Psoas muscle (tissue), 8 donors: ENCODE measurements around the gene CAPN14. TPM values are rescaled to one million over a fixed set of nuclear protein-coding genes. Genes with fewer than 3 reads are reported as not detected.

Experiments used
- ATAC-seq, 4 donors: fragments of 200-7000 bp; cut with Tn5 transposase; one replicate each; pipeline ENCODE4 v1.9.1; 2020; ENCODE audit warnings: moderate library complexity in 3 of 4, mild to moderate bottlenecking in 2 of 4
- DNase-seq, 2 donors: peaks; one replicate each; pipeline ENCODE4 v3.0.0-alpha.2; 2020
- H3K27ac ChIP-seq: fragments of 200-600 bp; one replicate; pipeline ENCODE4 v1.8.0; 2022
- H3K27me3 ChIP-seq, 3 donors: fragments of 200-600 bp in 1 of 3; one replicate each; pipeline versions ENCODE4 v1.6.1 to v1.8.0; 2013 to 2022; ENCODE audit warnings: low read length in 2 of 3, mild to moderate bottlenecking in 2 of 3, moderate library complexity in 1 of 3; ENCODE audit not compliant: insufficient read depth in 3 of 3
- H3K36me3 ChIP-seq, 2 donors: fragments of 200-600 bp in 1 of 2; one replicate each; pipeline versions ENCODE4 v1.6.1 to v1.8.0; 2013 to 2022; ENCODE audit warnings: low read depth in 1 of 2, mild to moderate bottlenecking in 1 of 2, moderate library complexity in 1 of 2; ENCODE audit not compliant: insufficient read depth in 1 of 2
- H3K4me1 ChIP-seq: fragments of 200-600 bp; one replicate; pipeline ENCODE4 v1.8.0; 2022
- H3K4me3 ChIP-seq: fragments of 200-600 bp; one replicate; pipeline ENCODE4 v1.8.0; 2022; ENCODE audit warnings: mild to moderate bottlenecking
- H3K9me3 ChIP-seq: fragments of 200-600 bp; one replicate; pipeline ENCODE4 v1.8.0; 2022
- whole genome bisulfite sequencing, 3 donors: extraction: QIAGEN DNeasy Blood & Tissue Kit; methylation state at CpG; one replicate each; pipeline versions ENCODE4 v1.1.6 to v1.1.7; 2013; 5-methylcytosine and 5-hydroxymethylcytosine counted together
- intact Hi-C, 2 donors: fragments of 100-400 bp; cut with DNase I; formaldehyde crosslinking; loops; one replicate each; pipeline versions ENCODE4 v1.11.0 to v1.14.2; 2022
- polyA plus RNA-seq, 3 donors: library from polyadenylated mRNA; stranded (reverse); fragments of 200-250 nt; gene quantifications; one replicate each; pipeline ENCODE4 v1.2.3, GENCODE V29; 2013
- total RNA-seq, 4 donors: library from RNA; stranded (reverse); fragmentation: NEBNext Ultra II Directional in 2 of 4; extraction: Animal tissue kit (Norgen Biotek cat#: 25700) in 2 of 4; gene quantifications; one replicate each; pipeline versions ENCODE4 v1.2.1 to v1.2.4, GENCODE V29; 2021 to 2023
- TF ChIP-seq, protein P1 (sequence below): fragments of 200-600 bp; IDR thresholded peaks from one replicate; pipeline ENCODE4 v1.8.0; 2022; ENCODE audit warnings: antibody characterized with exemption
- donor health status: healthy with polysubstance abuse.
- donor health status: DM: no; HTN: no; CAD: no; lungs with moderate emphysema.
- donor health status: Bipolar disorder and iron deficiency.
- donor health status: healthy.
- donor health status: DM: yes; HTN: yes; CAD: no.
- donor health status: DM: no; HTN: no; CAD: no.
- donor health status: DM: no; HTN: no; CAD: no.
- donor health status: DM: yes; HTN: yes; CAD: no.

The CAPN14 gene
- total and polyA plus RNA-seq, 7 donors: 0.01 to 0.13 (median 0.03) TPM; not detected in 3

DNA sequence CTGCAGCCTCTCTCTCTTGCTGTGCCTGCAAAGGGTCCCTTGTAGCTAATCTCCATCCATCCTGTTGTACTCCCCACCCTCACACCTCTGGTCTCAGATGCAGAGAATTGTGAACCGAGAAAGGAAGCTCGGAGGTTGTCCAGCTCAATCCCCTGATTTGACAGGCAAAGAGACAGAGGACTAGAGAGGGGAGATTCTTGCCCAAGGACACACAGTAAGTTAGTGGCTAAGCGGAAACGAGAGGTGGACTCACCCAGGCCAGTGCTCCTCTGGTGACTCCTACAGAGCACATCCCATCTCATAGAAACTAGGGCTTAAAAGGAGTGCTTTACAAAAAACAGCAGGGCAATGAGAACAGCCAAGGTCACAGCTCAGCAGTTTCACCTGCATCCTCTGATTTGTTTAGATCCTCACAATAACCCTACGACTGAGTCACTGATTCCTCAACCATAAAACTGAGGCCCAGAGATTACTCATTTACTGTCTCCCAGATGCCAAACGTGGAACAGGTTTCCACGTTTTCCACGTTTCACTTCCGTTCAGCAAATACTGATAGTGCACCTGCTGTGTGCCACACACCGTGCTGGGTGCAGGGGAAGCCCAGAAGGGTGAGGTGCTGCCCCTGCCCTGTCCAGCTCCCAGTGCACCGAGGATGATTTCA is 38.7 kb upstream of the CAPN14 start:
- H3K27ac ChIP-seq: no peak overlapping the region
- ATAC-seq (no peak), DNase-seq (no peak)
- no peaks in the 10 kb centered on the region for H3K9me3 ChIP-seq
- intact Hi-C loops: no loop called here
- WGBS, 3 donors: 88 to 91% (median 89%) methylated on average over 11 of the region's 11 CpGs
- no peak overlapping the region for H3K4me3 ChIP-seq
- H3K36me3 ChIP-seq: peaks cover 0 to 2% of the 10 kb centered on the region in 2 donors
- TF ChIP-seq, protein P1, sequence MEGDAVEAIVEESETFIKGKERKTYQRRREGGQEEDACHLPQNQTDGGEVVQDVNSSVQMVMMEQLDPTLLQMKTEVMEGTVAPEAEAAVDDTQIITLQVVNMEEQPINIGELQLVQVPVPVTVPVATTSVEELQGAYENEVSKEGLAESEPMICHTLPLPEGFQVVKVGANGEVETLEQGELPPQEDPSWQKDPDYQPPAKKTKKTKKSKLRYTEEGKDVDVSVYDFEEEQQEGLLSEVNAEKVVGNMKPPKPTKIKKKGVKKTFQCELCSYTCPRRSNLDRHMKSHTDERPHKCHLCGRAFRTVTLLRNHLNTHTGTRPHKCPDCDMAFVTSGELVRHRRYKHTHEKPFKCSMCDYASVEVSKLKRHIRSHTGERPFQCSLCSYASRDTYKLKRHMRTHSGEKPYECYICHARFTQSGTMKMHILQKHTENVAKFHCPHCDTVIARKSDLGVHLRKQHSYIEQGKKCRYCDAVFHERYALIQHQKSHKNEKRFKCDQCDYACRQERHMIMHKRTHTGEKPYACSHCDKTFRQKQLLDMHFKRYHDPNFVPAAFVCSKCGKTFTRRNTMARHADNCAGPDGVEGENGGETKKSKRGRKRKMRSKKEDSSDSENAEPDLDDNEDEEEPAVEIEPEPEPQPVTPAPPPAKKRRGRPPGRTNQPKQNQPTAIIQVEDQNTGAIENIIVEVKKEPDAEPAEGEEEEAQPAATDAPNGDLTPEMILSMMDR: no peak
- H3K27me3 ChIP-seq: no peaks in the 10 kb centered on the region
- no peaks in the 10 kb centered on the region for H3K4me1 ChIP-seq

DNA sequence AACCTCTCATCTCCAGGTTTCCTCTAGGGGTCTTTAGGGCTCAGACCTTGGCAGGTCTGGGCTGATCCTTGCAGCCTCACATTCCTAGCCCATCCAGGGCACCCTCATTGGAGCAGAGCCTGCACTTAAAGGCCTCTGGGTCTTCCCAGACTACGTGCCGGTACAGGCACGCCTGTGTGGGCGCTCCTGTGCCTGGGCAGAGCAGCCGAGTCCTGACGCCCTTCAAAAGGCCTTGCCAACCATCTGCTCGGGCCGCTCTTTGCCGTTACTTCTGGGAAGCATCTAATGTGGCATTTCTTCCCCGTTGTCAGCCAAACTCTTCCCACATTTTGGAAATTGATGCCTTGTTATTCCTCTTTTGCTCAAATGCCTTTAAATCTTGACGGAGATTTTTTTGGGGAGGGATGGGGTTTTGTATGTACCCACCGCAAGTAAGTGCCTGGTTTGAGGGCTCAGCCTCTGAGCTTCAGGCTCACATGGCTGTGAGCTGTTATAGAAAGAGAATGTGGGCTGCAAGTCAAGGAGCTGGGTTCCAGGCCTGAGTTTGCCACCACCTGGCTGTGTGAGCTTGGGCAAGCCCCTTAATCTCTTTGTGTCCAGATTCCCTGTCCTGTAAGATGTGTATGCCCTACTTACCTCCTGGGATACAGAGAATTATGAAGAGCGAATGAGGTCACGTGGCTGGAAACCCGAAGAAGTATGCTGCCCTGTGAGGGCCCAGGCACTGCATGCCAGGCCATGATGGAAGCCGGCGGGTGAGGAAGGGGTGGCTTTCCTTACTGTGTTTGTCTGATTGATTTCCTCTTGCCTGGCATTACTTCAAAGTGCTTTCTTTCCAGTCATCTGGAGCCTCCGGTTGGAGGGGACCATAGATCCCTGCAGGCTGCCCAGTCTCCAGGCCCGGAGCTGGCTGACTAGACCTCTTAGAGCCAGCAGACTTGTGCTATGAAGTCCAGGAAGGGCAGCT is 37.2 kb upstream of the CAPN14 start:
- 79 to 86% (median 81%) methylated on average over 19 of the region's 19 CpGs for WGBS, 3 donors
- no peaks in the 10 kb centered on the region for H3K27me3 ChIP-seq
- DNase-seq (no peak), ATAC-seq (no peak)
- no peaks in the 10 kb centered on the region for H3K9me3 ChIP-seq
- TF ChIP-seq, protein P1: no peak
- no peaks in the 10 kb centered on the region for H3K36me3 ChIP-seq
- H3K27ac ChIP-seq: no peak overlapping the region
- H3K4me1 ChIP-seq: no peaks in the 10 kb centered on the region
- intact Hi-C loops: no loop called here
- H3K4me3 ChIP-seq: no peak overlapping the region

DNA sequence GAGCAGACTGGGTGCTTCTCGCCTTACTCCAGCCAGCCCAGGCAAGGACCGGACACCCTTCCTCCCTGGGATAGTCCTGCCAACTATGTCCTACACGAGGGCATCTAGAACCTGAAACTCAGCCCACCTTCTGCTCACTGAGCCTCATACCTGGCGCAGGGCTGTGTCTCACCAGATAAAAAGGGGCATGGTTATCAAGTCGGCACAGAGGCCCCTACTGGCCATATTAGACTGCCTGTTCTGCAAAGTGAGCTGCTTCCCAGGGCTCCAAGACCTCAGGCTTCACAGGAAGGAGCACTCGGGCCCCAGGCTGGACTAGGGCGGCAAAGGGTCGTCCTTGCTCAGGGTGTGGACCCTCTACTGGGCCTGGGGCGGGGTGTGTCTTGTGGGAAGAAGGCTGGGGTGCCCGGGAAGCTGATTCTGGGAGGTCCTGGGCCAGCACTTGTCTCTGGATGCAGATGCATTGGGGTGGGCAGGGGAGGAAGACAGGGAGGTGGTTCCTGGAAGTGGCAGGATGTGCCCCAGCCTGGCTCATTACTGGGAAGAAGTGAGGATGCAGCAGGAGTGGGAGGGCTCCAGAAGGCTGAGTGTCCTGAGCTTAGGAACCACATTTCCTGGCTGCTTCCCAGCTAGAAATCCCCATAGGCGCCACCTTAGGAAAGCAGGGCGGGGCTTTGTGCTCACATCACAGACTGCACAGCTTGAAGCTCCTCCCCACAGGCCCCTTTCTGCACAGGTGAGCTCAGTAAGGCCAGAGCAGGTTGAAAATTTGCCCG is 36.2 kb upstream of the CAPN14 start:
- no peaks in the 10 kb centered on the region for H3K27me3 ChIP-seq
- H3K4me1 ChIP-seq: no peaks in the 10 kb centered on the region
- WGBS, 3 donors: 80 to 85% (median 84%) methylated on average over 13 of the region's 13 CpGs
- DNase-seq: no peak
- no peaks in the 10 kb centered on the region for H3K36me3 ChIP-seq
- TF ChIP-seq, protein P1: no peak
- H3K27ac ChIP-seq: no peak overlapping the region
- no peak overlapping the region for H3K4me3 ChIP-seq
- ATAC-seq: no peak
- intact Hi-C loops: no loop called here
- no peaks in the 10 kb centered on the region for H3K9me3 ChIP-seq

DNA sequence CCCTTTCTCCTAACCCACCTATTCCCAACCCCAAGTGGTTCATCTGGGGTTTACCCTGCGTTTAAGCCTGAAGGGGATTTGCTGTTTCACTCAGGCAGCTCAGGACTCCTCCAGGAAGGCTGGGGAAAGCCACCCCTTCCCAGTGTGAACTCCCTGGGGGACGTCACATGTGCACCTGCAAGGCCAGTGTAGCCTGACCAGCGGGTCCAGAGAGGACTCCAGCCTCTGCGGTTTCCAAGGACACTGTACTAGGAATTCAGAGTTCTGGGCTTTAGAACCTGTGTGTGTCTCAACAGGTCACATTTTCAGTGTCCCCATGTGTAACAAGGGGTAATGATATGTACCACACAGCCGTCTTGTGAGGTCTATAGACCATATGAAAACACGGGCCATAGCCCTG is 34.5 kb upstream of the CAPN14 start:
- no peaks in the 10 kb centered on the region for H3K27me3 ChIP-seq
- H3K27ac ChIP-seq: no peak overlapping the region
- DNase-seq (no peak), ATAC-seq (no peak)
- H3K9me3 ChIP-seq: no peaks in the 10 kb centered on the region
- TF ChIP-seq, protein P1: no peak
- H3K4me1 ChIP-seq: no peaks in the 10 kb centered on the region
- 89 to 94% (median 92%) methylated on average over 6 of the region's 6 CpGs for WGBS, 3 donors
- no peak overlapping the region for H3K4me3 ChIP-seq
- intact Hi-C loops: no loop called here
- no peaks in the 10 kb centered on the region for H3K36me3 ChIP-seq
